Endothelial cell of umbilical vein (primary cell): ENCODE measurements around the gene OCLN.
"Not testable (repeated sequence)": the region's sequence is repeated elsewhere in the genome, so short reads cannot be mapped to it uniquely, and the experiment has no call there.

Source experiments
- CTCF ChIP-seq, 2 donors: IDR thresholded peaks; 1 replicate in 1 of 2; 2 replicates in 1 of 2; pipeline ENCODE4 v1.5.1; 2011; ENCODE audit warnings: low read length in 2 of 2, mild to moderate bottlenecking in 2 of 2, moderate library complexity in 2 of 2, control low read depth in 1 of 2, inconsistent platforms in 1 of 2, low read depth in 1 of 2; ENCODE audit not compliant: insufficient read depth in 1 of 2; ENCODE audit errors: extremely low read depth in 1 of 2
- EZH2 ChIP-seq: IDR thresholded peaks from 2 replicates; pipeline ENCODE4 v1.6.1; 2012; ENCODE audit warnings: borderline replicate concordance, low read depth, mild to moderate bottlenecking, moderate library complexity, low read length, inconsistent platforms; ENCODE audit not compliant: severe bottlenecking
- GATA2 ChIP-seq: IDR thresholded peaks from 2 replicates; pipeline ENCODE4 v1.7.0; 2011; ENCODE audit warnings: low read depth, mild to moderate bottlenecking, moderate library complexity, mixed read lengths, low read length; ENCODE audit not compliant: insufficient read length, insufficient read depth
- JUN ChIP-seq: IDR thresholded peaks from 2 replicates; pipeline ENCODE4 v1.6.1; 2011; ENCODE audit warnings: borderline replicate concordance, low read depth; ENCODE audit not compliant: insufficient read length, insufficient read depth
- MYC ChIP-seq: IDR thresholded peaks from one replicate; pipeline ENCODE4 v1.6.1; 2011; ENCODE audit warnings: mild to moderate bottlenecking, low read depth, low read length
- POLR2A ChIP-seq: IDR thresholded peaks from 2 replicates; pipeline ENCODE4 v1.6.1; 2012; ENCODE audit warnings: low read depth, mild to moderate bottlenecking, control low read depth, low read length
- POLR2AphosphoS5 ChIP-seq: IDR thresholded peaks from 2 replicates; pipeline ENCODE4 v1.6.1; 2012; ENCODE audit warnings: low read depth, mild to moderate bottlenecking, control low read depth, low read length, moderate library complexity; ENCODE audit not compliant: insufficient read depth

DNA sequence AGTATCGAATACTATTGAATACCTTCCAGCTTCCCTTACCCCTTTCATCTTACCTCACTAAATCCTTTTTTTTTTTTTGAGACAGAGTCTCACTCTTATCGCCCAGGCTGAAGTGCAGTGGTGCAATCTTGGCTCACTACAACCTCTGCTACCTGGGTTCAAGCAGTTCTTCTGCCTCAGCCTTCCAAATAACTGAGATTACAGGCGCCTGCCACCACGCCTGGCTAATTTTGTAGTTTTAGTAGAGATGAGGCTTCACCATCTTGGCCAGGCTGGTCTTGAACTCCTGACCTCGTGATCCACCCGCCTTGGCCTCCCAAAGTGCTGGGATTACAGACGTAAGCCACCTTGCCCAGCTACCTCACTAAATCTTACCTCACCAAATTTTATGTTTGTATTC lies 14.3 kb upstream of the OCLN start:
- TF ChIP-seq CTCF (IDR thresholded peaks at IDR 0.05; ENCODE audit: extremely low read depth in 1 of 2, insufficient read depth in 1 of 2, low read depth in 1 of 2, low read length in 2 of 2); POLR2AphosphoS5; POLR2A; JUN; GATA2; EZH2; MYC: not testable (repeated sequence)
